Activated T-helper 17 cell treated with anti-CD3 and anti-CD28 coated beads, Interleukin-2, amount 50 U/mL, for 72 hours (primary cell): ENCODE data around the gene NPAS3. TPM values are rescaled to one million over a fixed set of nuclear protein-coding genes. Genes with fewer than 3 reads are reported as not detected.

ENCODE experiments used
- ATAC-seq: fragments of 150-1000 bp; cut with Tn5 transposase; replicated peaks from 2 replicates; pipeline ENCODE4 v1.10.0; 2021; ENCODE audit warnings: mild to moderate bottlenecking, moderate library complexity
- H3K27ac Mint-ChIP-seq: one replicate; pipeline ENCODE4 v1.8.0; 2022; ENCODE audit warnings: mixed read lengths
- H3K27me3 Mint-ChIP-seq: one replicate; pipeline ENCODE4 v1.8.0; 2022; ENCODE audit warnings: mixed read lengths
- H3K36me3 Mint-ChIP-seq: one replicate; pipeline ENCODE4 v1.8.0; 2022; ENCODE audit warnings: low read depth, mild to moderate bottlenecking, mixed read lengths
- H3K4me1 Mint-ChIP-seq: one replicate; pipeline ENCODE4 v1.8.0; 2022; ENCODE audit warnings: mixed read lengths
- H3K4me3 Mint-ChIP-seq: one replicate; pipeline ENCODE4 v1.8.0; 2022; ENCODE audit warnings: mild to moderate bottlenecking, mixed read lengths
- H3K9me3 Mint-ChIP-seq: one replicate; pipeline ENCODE4 v1.8.0; 2022; ENCODE audit warnings: mixed read lengths
- total RNA-seq, 2 donors: library from RNA; stranded (reverse); gene quantifications; one replicate each; pipeline ENCODE4 v1.2.3, GENCODE V29; 2022

The NPAS3 gene
- total RNA-seq, 2 donors from 2014 or later, result not detected

DNA sequence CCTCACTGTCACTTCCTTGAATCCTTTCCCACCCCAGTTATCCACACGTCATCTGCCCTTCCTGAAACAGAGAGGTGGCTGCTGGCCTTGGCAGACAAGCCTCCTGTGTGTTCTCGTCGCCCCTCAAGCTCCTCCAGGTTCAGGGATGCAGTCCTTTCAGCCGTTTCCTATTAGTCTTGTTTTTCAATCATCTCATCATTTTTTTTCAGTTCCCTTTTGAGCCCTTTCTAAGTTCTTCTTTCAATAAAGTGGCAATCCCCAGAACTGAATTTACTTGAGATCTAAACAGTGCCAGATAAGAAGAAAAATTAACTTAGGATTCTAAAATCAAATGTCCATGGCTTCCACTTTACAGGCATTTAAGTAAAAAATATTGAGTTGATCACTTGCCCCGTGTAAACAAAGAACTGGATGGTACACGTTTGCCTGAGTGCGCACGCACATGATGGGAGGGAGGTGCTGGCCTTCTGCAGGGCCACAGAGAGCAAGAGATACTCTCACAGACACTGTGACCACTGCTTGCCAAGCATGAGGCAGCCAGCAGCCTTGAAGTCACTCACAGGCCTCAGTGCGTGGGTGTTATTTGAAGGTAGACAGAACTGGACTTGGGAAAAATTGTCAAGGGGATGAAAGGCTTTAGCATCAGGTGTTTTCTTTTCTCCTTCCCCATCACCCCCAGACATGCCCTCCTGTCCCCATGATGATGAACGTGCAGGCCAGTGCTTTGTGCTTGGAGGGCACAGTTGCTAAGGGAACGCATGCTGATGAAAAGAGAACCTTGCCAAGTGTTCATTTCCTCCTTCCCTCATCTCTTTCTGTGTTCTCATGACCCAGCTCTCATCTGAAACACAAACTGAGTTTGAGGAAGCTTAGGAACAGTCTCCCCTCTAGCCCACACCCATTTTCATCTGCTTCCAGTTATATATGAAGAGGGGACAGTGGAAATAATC lies 603.9 kb downstream of the NPAS3 start:
- Mint-ChIP-seq H3K4me1 (no peaks in the 10 kb centered on the region), H3K9me3 (no peaks in the 10 kb centered on the region), H3K27me3 (peaks cover 12% of the 10 kb centered on the region), H3K27ac (no peak overlapping the region), H3K36me3 (no peaks in the 10 kb centered on the region), H3K4me3 (no peak overlapping the region)
- ATAC-seq, result no peak

DNA sequence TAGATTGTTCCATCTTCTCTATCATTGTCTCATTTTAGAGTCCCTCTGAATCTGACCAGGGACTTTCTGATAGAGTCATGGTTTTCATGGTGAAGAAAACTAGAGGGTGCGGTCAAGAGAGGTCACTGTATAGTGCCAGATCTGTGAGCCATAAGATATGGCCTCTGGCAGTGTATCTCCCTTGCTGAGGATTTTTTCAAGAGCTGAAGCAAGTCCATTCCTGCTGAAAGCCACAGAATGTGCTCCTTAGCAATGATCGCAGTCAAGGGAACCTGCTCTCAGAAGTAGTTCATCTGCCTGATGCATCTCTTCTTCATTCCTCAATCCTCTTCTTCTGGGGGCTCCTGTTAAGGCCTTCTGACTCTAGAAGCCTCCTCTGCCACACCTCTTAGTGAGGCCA lies 607.0 kb downstream of the NPAS3 start:
- Mint-ChIP-seq H3K9me3 (no peaks in the 10 kb centered on the region), H3K27ac (no peak overlapping the region), H3K4me3 (no peak overlapping the region), H3K4me1 (no peaks in the 10 kb centered on the region), H3K36me3 (no peaks in the 10 kb centered on the region), H3K27me3 (peaks cover 8% of the 10 kb centered on the region)
- no peak for ATAC-seq

DNA sequence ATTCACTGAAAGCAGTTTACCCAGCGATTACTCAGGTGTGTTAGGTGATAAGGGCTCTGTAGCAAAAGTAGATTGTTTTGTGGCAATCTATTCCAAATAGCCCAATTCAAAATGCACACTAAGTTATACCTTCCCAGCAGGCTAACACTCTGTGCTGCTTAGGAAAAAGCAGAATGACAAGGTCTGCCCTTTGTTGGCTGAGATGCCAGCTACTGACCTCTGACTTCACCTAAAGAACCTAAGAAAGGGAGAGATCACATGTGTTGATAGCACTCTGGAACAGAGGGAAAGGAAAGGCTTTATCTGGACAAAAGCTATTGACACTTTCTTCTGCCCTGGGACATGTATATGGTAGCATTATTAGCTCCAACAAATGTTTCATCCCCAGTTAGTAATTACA lies 609.9 kb downstream of the NPAS3 start:
- Mint-ChIP-seq H3K9me3 (no peaks in the 10 kb centered on the region), H3K4me1 (no peaks in the 10 kb centered on the region), H3K36me3 (no peaks in the 10 kb centered on the region), H3K4me3 (no peak overlapping the region), H3K27ac (no peak overlapping the region), H3K27me3 (peaks cover 3% of the 10 kb centered on the region)
- no peak for ATAC-seq

DNA sequence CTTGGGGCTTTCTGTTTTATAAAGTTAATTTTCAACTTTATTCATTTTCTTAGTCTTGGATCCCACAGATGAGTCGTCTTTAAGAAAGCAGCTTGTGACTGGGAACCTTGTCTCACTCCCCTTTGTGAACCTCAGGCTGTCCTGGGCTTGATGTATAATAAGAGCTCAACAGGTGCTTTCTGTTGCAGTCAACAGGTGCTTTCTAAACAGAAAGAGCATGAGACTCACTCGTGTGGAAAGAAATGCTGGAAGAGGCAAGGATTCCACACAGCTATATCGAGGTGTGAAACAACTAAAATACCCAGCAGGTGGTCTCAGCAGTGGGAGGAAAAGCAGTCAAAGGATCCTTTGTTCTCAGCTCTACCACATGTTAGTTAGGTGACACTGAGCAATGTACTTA lies 613.3 kb downstream of the NPAS3 start:
- Mint-ChIP-seq H3K27ac (no peak overlapping the region), H3K27me3 (peaks cover 14% of the 10 kb centered on the region), H3K4me3 (no peak overlapping the region), H3K36me3 (no peaks in the 10 kb centered on the region), H3K4me1 (no peaks in the 10 kb centered on the region), H3K9me3 (no peaks in the 10 kb centered on the region)
- ATAC-seq, result no peak

DNA sequence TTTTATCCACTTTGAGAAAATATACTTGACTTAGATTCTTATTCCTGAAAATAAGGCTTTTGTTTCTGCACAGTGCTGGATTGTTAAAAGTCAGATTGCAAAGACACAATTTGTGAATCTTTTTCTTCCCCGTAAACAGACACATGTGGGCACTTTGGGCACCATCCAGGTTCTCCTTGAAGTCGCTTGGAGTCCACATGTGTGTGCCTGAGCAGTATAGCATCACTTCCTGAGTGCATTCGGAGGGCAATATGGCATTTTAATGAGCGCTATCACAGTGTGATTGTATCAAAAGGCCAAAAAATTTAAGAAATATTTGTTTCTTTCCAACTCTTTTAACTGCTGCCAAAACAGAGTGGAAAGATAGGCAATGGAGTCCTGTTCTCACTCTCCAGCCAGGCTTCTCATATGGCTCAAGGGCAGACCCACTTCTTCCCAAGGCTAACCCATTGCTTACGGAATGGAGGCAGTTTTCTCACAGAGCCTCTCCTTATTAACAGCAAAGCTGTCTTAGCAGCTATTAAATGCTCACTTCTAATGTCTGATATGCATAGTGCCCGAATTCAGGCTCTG lies 615.1 kb downstream of the NPAS3 start:
- H3K27me3 Mint-ChIP-seq, result peaks cover 11% of the 10 kb centered on the region
- no peak for ATAC-seq
- H3K4me3 Mint-ChIP-seq, result no peak overlapping the region

DNA sequence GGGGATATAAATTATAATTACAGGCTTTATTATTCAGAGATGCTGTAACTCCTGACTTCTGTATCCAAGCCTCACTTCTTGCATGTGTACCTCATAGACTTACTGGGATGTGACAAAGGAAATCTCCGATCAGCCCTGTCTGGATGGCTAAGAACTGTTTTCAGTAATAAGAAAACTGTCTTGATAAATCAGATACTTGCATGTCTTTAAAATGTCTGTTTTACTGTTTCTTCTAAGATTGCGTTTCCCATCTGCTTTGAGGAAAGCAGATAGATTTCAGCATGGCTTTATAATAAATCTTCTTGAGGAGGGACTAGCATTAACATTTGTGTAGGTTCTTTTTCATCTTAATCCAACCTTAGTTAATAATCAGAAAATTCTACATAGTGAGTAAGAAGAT lies 616.3 kb downstream of the NPAS3 start:
- Mint-ChIP-seq H3K36me3 (no peaks in the 10 kb centered on the region), H3K4me1 (no peaks in the 10 kb centered on the region)
- no peak for ATAC-seq

More for the DNA sequence above, 615.1 kb downstream of the NPAS3 start:
- Mint-ChIP-seq H3K27ac (no peak overlapping the region), H3K36me3 (no peaks in the 10 kb centered on the region), H3K9me3 (no peaks in the 10 kb centered on the region), H3K4me1 (no peaks in the 10 kb centered on the region)

DNA sequence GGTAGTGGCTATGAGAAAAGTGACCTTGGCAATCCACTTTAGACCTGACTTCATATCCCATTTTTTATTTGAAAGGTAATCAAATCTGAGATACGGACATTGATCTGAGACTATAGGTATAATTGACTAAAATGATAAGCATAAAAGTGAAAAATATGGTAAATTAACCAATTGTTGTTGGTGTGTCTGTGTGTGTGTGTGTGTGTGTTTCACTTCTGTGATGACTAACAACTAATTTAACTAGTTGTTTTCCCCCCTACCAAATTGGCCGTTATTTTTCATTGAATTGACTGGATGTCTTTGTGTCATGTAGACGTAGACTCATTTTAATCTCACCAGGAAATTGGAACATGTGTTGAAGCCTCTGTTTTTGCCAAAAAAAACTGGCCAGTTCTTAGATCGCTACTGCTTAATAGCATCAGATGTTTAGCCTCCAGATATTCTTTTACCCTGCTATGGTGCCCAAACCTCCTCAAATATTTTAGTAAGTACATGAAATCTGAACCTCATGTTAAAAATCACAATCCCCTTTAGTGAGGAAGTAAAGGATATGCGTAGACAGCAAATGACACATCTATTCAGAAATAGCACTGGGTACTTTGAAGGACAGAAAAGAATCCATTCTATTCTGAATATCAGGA lies 617.2 kb downstream of the NPAS3 start:
- Mint-ChIP-seq H3K9me3 (no peaks in the 10 kb centered on the region), H3K4me1 (no peaks in the 10 kb centered on the region), H3K27ac (no peak overlapping the region), H3K27me3 (peaks cover 11% of the 10 kb centered on the region), H3K36me3 (no peaks in the 10 kb centered on the region), H3K4me3 (no peak overlapping the region)
- ATAC-seq, result no peak

More for the DNA sequence above, 616.3 kb downstream of the NPAS3 start:
- Mint-ChIP-seq H3K27me3 (peaks cover 11% of the 10 kb centered on the region), H3K4me3 (no peak overlapping the region), H3K27ac (no peak overlapping the region), H3K9me3 (no peaks in the 10 kb centered on the region)

DNA sequence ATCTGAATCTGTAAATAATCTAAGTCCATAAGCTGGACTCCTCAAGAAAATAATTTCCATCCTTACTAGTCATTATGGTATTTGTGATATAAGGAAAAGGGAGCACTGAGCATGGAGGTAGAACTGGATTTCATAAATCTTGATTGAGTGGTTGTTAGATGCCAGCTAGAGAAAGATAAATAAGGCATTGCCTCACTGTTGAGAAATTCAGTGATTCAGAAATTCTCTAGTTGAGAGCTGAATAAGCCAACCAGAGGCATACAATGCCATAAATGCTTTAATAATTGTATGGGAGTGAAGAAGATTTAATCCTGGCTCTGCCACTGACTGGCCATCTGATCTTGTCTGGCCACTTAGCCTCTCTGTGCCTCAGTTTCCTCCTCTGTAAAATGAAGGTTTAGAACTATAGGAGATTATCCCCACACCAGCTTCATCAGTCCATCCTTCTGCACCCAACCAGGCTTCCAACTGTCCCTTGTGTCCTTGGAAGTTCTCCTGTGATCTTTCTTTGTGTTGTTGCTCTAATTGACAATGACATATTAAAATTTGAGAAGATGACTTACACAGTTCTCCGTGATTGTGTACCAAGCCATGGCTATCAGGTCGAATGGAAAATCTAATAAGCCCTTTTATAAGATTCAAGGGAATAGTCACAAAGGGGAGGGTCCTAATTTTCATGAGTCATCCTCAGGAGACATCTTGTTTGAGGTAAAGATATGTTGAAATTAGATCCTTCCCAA lies 617.9 kb downstream of the NPAS3 start:
- Mint-ChIP-seq H3K27me3 (peaks cover 17% of the 10 kb centered on the region), H3K36me3 (no peaks in the 10 kb centered on the region), H3K9me3 (no peaks in the 10 kb centered on the region), H3K27ac (no peak overlapping the region), H3K4me1 (no peaks in the 10 kb centered on the region), H3K4me3 (no peak overlapping the region)
- no peak for ATAC-seq

DNA sequence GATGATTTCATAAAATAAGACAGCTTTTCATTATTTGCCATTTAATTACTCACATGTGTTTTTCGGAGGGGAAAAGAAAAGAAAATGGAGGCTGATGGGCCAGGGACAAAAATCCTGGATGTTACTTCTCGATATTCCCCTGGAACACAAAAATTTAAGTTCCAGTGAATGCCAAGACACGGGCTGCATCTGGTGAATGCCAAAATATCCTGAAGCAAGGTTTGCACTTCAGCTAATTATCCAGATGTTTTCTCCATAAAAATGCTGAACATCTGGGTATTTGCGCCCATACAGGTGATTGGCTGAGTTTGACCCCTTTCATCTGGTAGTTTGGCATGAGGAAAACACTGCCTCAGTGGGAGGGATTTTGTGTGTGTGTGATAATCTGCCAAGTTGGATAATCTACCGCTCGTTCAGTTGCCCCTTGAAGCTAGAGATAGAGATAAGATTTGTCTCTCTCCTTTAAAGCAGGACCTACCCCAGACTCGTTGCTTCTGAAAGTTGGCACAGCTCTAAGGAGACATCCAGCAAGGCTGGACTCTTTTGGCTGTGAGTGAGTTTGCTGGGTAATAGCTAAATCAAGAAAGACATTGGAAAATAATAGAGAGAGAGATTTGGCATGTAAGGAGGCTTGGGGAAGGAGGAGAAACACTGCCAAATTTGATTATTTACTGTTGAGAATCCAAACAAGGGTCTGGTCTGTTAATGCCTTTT lies 622.2 kb downstream of the NPAS3 start:
- ATAC-seq, result no peak
- Mint-ChIP-seq H3K27me3 (peaks cover 16% of the 10 kb centered on the region), H3K9me3 (no peaks in the 10 kb centered on the region)

DNA sequence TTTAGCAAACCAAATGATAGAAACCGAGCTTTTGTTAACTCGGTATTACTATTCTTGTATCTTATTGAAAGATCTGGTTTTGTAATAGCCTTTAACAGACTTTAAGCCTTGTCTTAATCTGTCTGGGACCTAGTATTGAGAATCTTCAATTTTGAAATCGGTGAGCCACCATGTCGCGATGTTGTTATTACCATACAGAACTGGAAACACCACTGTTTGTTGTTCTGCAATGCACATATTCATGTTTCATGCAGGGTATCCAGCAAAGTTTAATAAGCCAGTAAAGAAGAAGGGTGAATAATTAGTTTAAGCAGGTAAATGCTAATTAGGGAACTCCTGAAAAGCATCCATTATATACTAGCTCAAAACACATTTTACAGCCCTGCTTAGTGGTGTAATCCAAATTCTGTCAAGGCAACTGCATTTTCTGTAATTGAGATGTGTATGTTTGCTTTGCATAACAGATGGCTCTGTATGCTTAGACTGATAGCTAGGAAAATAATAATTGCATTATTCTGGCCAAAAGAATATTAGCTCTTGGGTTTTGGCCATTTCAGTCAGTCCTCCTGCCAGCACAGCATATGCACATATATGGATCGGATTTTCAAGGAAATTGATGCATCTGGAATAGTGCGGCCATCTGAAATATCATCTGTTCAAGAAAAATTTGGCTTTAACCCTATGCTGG lies 623.0 kb downstream of the NPAS3 start:
- Mint-ChIP-seq H3K27me3 (peaks cover 14% of the 10 kb centered on the region), H3K9me3 (no peaks in the 10 kb centered on the region), H3K4me3 (no peak overlapping the region), H3K27ac (no peak overlapping the region), H3K4me1 (no peaks in the 10 kb centered on the region), H3K36me3 (no peaks in the 10 kb centered on the region)
- ATAC-seq, result no peak

More for the DNA sequence above, 622.2 kb downstream of the NPAS3 start:
- Mint-ChIP-seq H3K4me3 (no peak overlapping the region), H3K27ac (no peak overlapping the region), H3K4me1 (no peaks in the 10 kb centered on the region), H3K36me3 (no peaks in the 10 kb centered on the region)

DNA sequence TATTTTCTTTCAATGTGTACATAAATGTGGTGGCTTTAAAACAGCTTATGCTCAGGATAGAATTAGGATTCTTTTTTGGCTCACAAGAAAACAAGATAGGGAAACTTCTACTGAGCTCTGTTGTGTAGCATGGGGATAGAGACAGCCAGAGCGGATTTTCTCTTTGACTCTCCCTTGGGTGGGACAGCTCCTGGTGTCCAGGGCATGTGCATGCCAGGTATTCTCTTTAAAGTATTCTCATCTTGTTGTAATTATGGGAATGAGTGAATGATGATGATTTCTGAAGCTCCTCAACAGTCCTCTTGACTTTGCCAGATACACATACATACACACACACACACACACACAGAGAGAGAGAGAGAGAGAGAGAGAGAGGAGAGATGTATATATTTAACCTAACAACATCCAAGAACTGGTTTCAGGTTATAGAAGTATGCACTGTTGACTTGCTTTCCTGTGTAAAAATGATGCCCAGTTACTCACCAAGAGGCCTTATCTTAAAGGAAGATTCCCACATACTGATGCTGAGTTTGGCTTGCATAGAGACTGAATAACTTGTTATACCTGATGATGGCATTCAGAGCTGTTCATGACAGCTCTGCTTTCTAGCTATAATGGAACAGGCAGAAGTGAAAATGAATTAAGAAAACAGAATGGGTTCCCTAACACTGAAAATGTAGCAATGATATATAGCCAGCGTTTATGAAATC lies 624.7 kb downstream of the NPAS3 start:
- peaks cover 12% of the 10 kb centered on the region for H3K27me3 Mint-ChIP-seq
- no peak overlapping the region for H3K4me3 Mint-ChIP-seq
- H3K9me3 Mint-ChIP-seq, result no peaks in the 10 kb centered on the region
- H3K36me3 Mint-ChIP-seq, result no peaks in the 10 kb centered on the region
- no peak for ATAC-seq
- no peaks in the 10 kb centered on the region for H3K4me1 Mint-ChIP-seq
- no peak overlapping the region for H3K27ac Mint-ChIP-seq

DNA sequence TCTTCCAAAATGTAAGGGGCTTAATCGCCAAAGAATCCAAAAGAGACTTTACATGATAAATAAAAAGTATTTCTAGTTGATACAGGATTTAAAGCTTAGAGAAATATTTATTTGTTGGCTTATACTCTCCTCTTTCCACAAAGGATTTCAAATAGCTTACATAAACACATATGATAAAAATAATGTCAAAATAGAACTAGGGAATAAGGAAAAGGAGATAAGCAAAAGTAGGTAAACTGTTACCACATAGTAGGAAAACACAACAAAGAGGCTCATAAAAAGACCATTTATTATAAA lies 625.2 kb downstream of the NPAS3 start:
- H3K27me3 Mint-ChIP-seq, result peaks cover 12% of the 10 kb centered on the region
- no peaks in the 10 kb centered on the region for H3K4me1 Mint-ChIP-seq
- H3K27ac Mint-ChIP-seq, result no peak overlapping the region
- no peak for ATAC-seq
- no peaks in the 10 kb centered on the region for H3K36me3 Mint-ChIP-seq
- no peak overlapping the region for H3K4me3 Mint-ChIP-seq
- H3K9me3 Mint-ChIP-seq, result no peaks in the 10 kb centered on the region
